Measurements from ENCODE around the gene RFTN1. TPM values are rescaled to one million over a fixed set of nuclear protein-coding genes. Genes with fewer than 3 reads are reported as not detected.

Gene RFTN1
- polyA plus RNA-seq, 2 donors: 2.1 to 3.7 TPM

GRCh38 chr3:16474920-16475319, 38.6 kb downstream of the RFTN1 start:
- WGBS, 2 donors: 70 to 74% methylated on average over 7 of the region's 7 CpGs
- no peaks in the 10 kb centered on the region for H3K9me3 ChIP-seq (ENCODE audit: control insufficient read depth in 2 of 2, insufficient read depth in 1 of 2, low read depth in 1 of 2, low read length in 1 of 2)
- H3K36me3 ChIP-seq (ENCODE audit: control insufficient read depth in 2 of 2, insufficient read depth in 2 of 2, low read length in 1 of 2): no peaks in the 10 kb centered on the region
- no peaks in the 10 kb centered on the region for H3K4me1 ChIP-seq (ENCODE audit: control insufficient read depth in 2 of 2, insufficient read depth in 2 of 2, low read length in 1 of 2)
- H3K27ac ChIP-seq (ENCODE audit: low read depth in 2 of 2, low read length in 1 of 2): no peak overlapping the region
- H3K4me3 ChIP-seq (ENCODE audit: low read depth in 1 of 2, low read length in 2 of 2): no peak overlapping the region
- H3K27me3 ChIP-seq (ENCODE audit: control insufficient read depth in 1 of 2, insufficient read depth in 2 of 2, low read length in 2 of 2): no peaks in the 10 kb centered on the region

- 39 to 61% methylated on average over 2 of the region's 2 CpGs for WGBS, 2 donors
- no peaks in the 10 kb centered on the region for H3K9me3 ChIP-seq (ENCODE audit: control insufficient read depth in 2 of 2, insufficient read depth in 1 of 2, low read depth in 1 of 2, low read length in 1 of 2)
- H3K4me3 ChIP-seq (ENCODE audit: low read depth in 1 of 2, low read length in 2 of 2): no peak overlapping the region
- H3K27me3 ChIP-seq (ENCODE audit: control insufficient read depth in 1 of 2, insufficient read depth in 2 of 2, low read length in 2 of 2): no peaks in the 10 kb centered on the region
- H3K36me3 ChIP-seq (ENCODE audit: control insufficient read depth in 2 of 2, insufficient read depth in 2 of 2, low read length in 1 of 2): no peaks in the 10 kb centered on the region
- peaks cover 0 to 2% of the 10 kb centered on the region in 2 donors for H3K4me1 ChIP-seq (ENCODE audit: control insufficient read depth in 2 of 2, insufficient read depth in 2 of 2, low read length in 1 of 2)
- no peak overlapping the region for H3K27ac ChIP-seq (ENCODE audit: low read depth in 2 of 2, low read length in 1 of 2)
Measured at GRCh38 chr3:16474216-16474615, 39.3 kb downstream of the RFTN1 start.

GRCh38 chr3:16472593-16472992, 40.9 kb downstream of the RFTN1 start:
- peaks cover 0 to 2% of the 10 kb centered on the region in 2 donors for H3K4me1 ChIP-seq (ENCODE audit: control insufficient read depth in 2 of 2, insufficient read depth in 2 of 2, low read length in 1 of 2)
- H3K27ac ChIP-seq (ENCODE audit: low read depth in 2 of 2, low read length in 1 of 2): no peak overlapping the region
- no peaks in the 10 kb centered on the region for H3K27me3 ChIP-seq (ENCODE audit: control insufficient read depth in 1 of 2, insufficient read depth in 2 of 2, low read length in 2 of 2)
- H3K9me3 ChIP-seq (ENCODE audit: control insufficient read depth in 2 of 2, insufficient read depth in 1 of 2, low read depth in 1 of 2, low read length in 1 of 2): no peaks in the 10 kb centered on the region
- H3K36me3 ChIP-seq (ENCODE audit: control insufficient read depth in 2 of 2, insufficient read depth in 2 of 2, low read length in 1 of 2): no peaks in the 10 kb centered on the region
- 75 to 77% methylated on average over 8 of the region's 8 CpGs for WGBS, 2 donors
- no peak overlapping the region for H3K4me3 ChIP-seq (ENCODE audit: low read depth in 1 of 2, low read length in 2 of 2)

GRCh38 chr3:16471897-16472296, 41.6 kb downstream of the RFTN1 start:
- Histone ChIP-seq H3K4me1 (ENCODE audit: control insufficient read depth in 2 of 2, insufficient read depth in 2 of 2, low read length in 1 of 2) (peaks cover 0 to 2% of the 10 kb centered on the region in 2 donors), H3K27ac (ENCODE audit: low read depth in 2 of 2, low read length in 1 of 2) (no peak overlapping the region), H3K27me3 (ENCODE audit: control insufficient read depth in 1 of 2, insufficient read depth in 2 of 2, low read length in 2 of 2) (no peaks in the 10 kb centered on the region), H3K4me3 (ENCODE audit: low read depth in 1 of 2, low read length in 2 of 2) (no peak overlapping the region), H3K36me3 (ENCODE audit: control insufficient read depth in 2 of 2, insufficient read depth in 2 of 2, low read length in 1 of 2) (no peaks in the 10 kb centered on the region), H3K9me3 (ENCODE audit: control insufficient read depth in 2 of 2, insufficient read depth in 1 of 2, low read depth in 1 of 2, low read length in 1 of 2) (no peaks in the 10 kb centered on the region)
- WGBS, 2 donors: 87 to 93% methylated on average over 3 of the region's 3 CpGs

GRCh38 chr3:16470590-16470989, 42.9 kb downstream of the RFTN1 start:
- Histone ChIP-seq H3K27me3 (ENCODE audit: control insufficient read depth in 1 of 2, insufficient read depth in 2 of 2, low read length in 2 of 2) (no peaks in the 10 kb centered on the region), H3K4me3 (ENCODE audit: low read depth in 1 of 2, low read length in 2 of 2) (no peak overlapping the region), H3K9me3 (ENCODE audit: control insufficient read depth in 2 of 2, insufficient read depth in 1 of 2, low read depth in 1 of 2, low read length in 1 of 2) (no peaks in the 10 kb centered on the region), H3K36me3 (ENCODE audit: control insufficient read depth in 2 of 2, insufficient read depth in 2 of 2, low read length in 1 of 2) (no peaks in the 10 kb centered on the region), H3K4me1 (ENCODE audit: control insufficient read depth in 2 of 2, insufficient read depth in 2 of 2, low read length in 1 of 2) (peaks cover 0 to 2% of the 10 kb centered on the region in 2 donors), H3K27ac (ENCODE audit: low read depth in 2 of 2, low read length in 1 of 2) (no peak overlapping the region)
- WGBS, 2 donors: 79 to 83% methylated on average over 1 of the region's 1 CpG

- H3K4me3 ChIP-seq (ENCODE audit: low read depth in 1 of 2, low read length in 2 of 2): no peak overlapping the region
- H3K27ac ChIP-seq (ENCODE audit: low read depth in 2 of 2, low read length in 1 of 2): no peak overlapping the region
- H3K4me1 ChIP-seq (ENCODE audit: control insufficient read depth in 2 of 2, insufficient read depth in 2 of 2, low read length in 1 of 2): peaks cover 0 to 2% of the 10 kb centered on the region in 2 donors
- no peaks in the 10 kb centered on the region for H3K9me3 ChIP-seq (ENCODE audit: control insufficient read depth in 2 of 2, insufficient read depth in 1 of 2, low read depth in 1 of 2, low read length in 1 of 2)
- 58 to 61% methylated on average over 10 of the region's 10 CpGs for WGBS, 2 donors
- no peaks in the 10 kb centered on the region for H3K27me3 ChIP-seq (ENCODE audit: control insufficient read depth in 1 of 2, insufficient read depth in 2 of 2, low read length in 2 of 2)
- H3K36me3 ChIP-seq (ENCODE audit: control insufficient read depth in 2 of 2, insufficient read depth in 2 of 2, low read length in 1 of 2): no peaks in the 10 kb centered on the region
Measured at GRCh38 chr3:16468336-16469098, 45.0 kb downstream of the RFTN1 start.

GRCh38 chr3:16468002-16468335, 45.5 kb downstream of the RFTN1 start:
- 32 to 41% methylated on average over 6 of the region's 6 CpGs for WGBS, 2 donors
- no peak overlapping the region for H3K27ac ChIP-seq (ENCODE audit: low read depth in 2 of 2, low read length in 1 of 2)

GRCh38 chr3:16467393-16467792, 46.1 kb downstream of the RFTN1 start:
- no peak overlapping the region for H3K27ac ChIP-seq (ENCODE audit: low read depth in 2 of 2, low read length in 1 of 2)
- WGBS, 2 donors: 71 to 77% methylated on average over 8 of the region's 9 CpGs

More at GRCh38 chr3:16468002-16468335, 45.5 kb downstream of the RFTN1 start:
- no peaks in the 10 kb centered on the region for H3K9me3 ChIP-seq (ENCODE audit: control insufficient read depth in 2 of 2, insufficient read depth in 1 of 2, low read depth in 1 of 2, low read length in 1 of 2)
- peaks cover 0 to 2% of the 10 kb centered on the region in 2 donors for H3K4me1 ChIP-seq (ENCODE audit: control insufficient read depth in 2 of 2, insufficient read depth in 2 of 2, low read length in 1 of 2)
- H3K36me3 ChIP-seq (ENCODE audit: control insufficient read depth in 2 of 2, insufficient read depth in 2 of 2, low read length in 1 of 2): no peaks in the 10 kb centered on the region
- no peak overlapping the region for H3K4me3 ChIP-seq (ENCODE audit: low read depth in 1 of 2, low read length in 2 of 2)
- no peaks in the 10 kb centered on the region for H3K27me3 ChIP-seq (ENCODE audit: control insufficient read depth in 1 of 2, insufficient read depth in 2 of 2, low read length in 2 of 2)

GRCh38 chr3:16466822-16467221, 46.7 kb downstream of the RFTN1 start:
- Histone ChIP-seq H3K4me3 (ENCODE audit: low read depth in 1 of 2, low read length in 2 of 2) (no peak overlapping the region), H3K9me3 (ENCODE audit: control insufficient read depth in 2 of 2, insufficient read depth in 1 of 2, low read depth in 1 of 2, low read length in 1 of 2) (no peaks in the 10 kb centered on the region), H3K27ac (ENCODE audit: low read depth in 2 of 2, low read length in 1 of 2) (no peak overlapping the region), H3K27me3 (ENCODE audit: control insufficient read depth in 1 of 2, insufficient read depth in 2 of 2, low read length in 2 of 2) (no peaks in the 10 kb centered on the region), H3K36me3 (ENCODE audit: control insufficient read depth in 2 of 2, insufficient read depth in 2 of 2, low read length in 1 of 2) (no peaks in the 10 kb centered on the region), H3K4me1 (ENCODE audit: control insufficient read depth in 2 of 2, insufficient read depth in 2 of 2, low read length in 1 of 2) (peaks cover 0 to 2% of the 10 kb centered on the region in 2 donors)
- 68 to 80% methylated on average over 4 of the region's 4 CpGs for WGBS, 2 donors

More at GRCh38 chr3:16467393-16467792, 46.1 kb downstream of the RFTN1 start:
- H3K4me1 ChIP-seq (ENCODE audit: control insufficient read depth in 2 of 2, insufficient read depth in 2 of 2, low read length in 1 of 2): peaks cover 0 to 2% of the 10 kb centered on the region in 2 donors
- no peak overlapping the region for H3K4me3 ChIP-seq (ENCODE audit: low read depth in 1 of 2, low read length in 2 of 2)
- H3K9me3 ChIP-seq (ENCODE audit: control insufficient read depth in 2 of 2, insufficient read depth in 1 of 2, low read depth in 1 of 2, low read length in 1 of 2): no peaks in the 10 kb centered on the region
- H3K27me3 ChIP-seq (ENCODE audit: control insufficient read depth in 1 of 2, insufficient read depth in 2 of 2, low read length in 2 of 2): no peaks in the 10 kb centered on the region
- H3K36me3 ChIP-seq (ENCODE audit: control insufficient read depth in 2 of 2, insufficient read depth in 2 of 2, low read length in 1 of 2): no peaks in the 10 kb centered on the region

- H3K27ac ChIP-seq (ENCODE audit: low read depth in 2 of 2, low read length in 1 of 2): no peak overlapping the region
- H3K27me3 ChIP-seq (ENCODE audit: control insufficient read depth in 1 of 2, insufficient read depth in 2 of 2, low read length in 2 of 2): no peaks in the 10 kb centered on the region
- H3K4me3 ChIP-seq (ENCODE audit: low read depth in 1 of 2, low read length in 2 of 2): no peak overlapping the region
- no peaks in the 10 kb centered on the region for H3K9me3 ChIP-seq (ENCODE audit: control insufficient read depth in 2 of 2, insufficient read depth in 1 of 2, low read depth in 1 of 2, low read length in 1 of 2)
- no peaks in the 10 kb centered on the region for H3K36me3 ChIP-seq (ENCODE audit: control insufficient read depth in 2 of 2, insufficient read depth in 2 of 2, low read length in 1 of 2)
- H3K4me1 ChIP-seq (ENCODE audit: control insufficient read depth in 2 of 2, insufficient read depth in 2 of 2, low read length in 1 of 2): peaks cover 0 to 2% of the 10 kb centered on the region in 2 donors
- WGBS, 2 donors: 63% methylated on average over 3 of the region's 3 CpGs
Measured at GRCh38 chr3:16464511-16465148, 48.9 kb downstream of the RFTN1 start.
